ENCODE measurements around the gene DNAJC13.

GRCh38 chr3:132550579-132551305 is 133.4 kb downstream of the DNAJC13 start:
- no peak for TF ChIP-seq CREB1 (IDR thresholded peaks at IDR 0.05; ENCODE audit: low read depth)
- TF ChIP-seq FOXM1 (IDR thresholded peaks at IDR 0.05; ENCODE audit: borderline replicate concordance, low read depth), result no peak
